HEK293 (cell line): Measurements from ENCODE around the gene VPS13C.

Experiments
- ZNF561 ChIP-seq: fragments of 450-650 bp; IDR thresholded peaks from 2 replicates; pipeline ENCODE4 v1.5.1; 2018; ENCODE audit warnings: missing biosample characterization, missing genetic modification characterization, borderline replicate concordance
- TF ChIP-seq, protein P1 (sequence below): fragments of 450-650 bp; formaldehyde crosslinking; IDR thresholded peaks from 2 replicates; pipeline ENCODE4 v1.5.1; 2016; ENCODE audit warnings: missing biosample characterization, missing genetic modification characterization

GRCh38 chr15:62054979-62055378 lies 5.3 kb downstream of the VPS13C start:
- TF ChIP-seq ZNF561 (tag by site-specific recombination): no peak
- TF ChIP-seq, protein P1, sequence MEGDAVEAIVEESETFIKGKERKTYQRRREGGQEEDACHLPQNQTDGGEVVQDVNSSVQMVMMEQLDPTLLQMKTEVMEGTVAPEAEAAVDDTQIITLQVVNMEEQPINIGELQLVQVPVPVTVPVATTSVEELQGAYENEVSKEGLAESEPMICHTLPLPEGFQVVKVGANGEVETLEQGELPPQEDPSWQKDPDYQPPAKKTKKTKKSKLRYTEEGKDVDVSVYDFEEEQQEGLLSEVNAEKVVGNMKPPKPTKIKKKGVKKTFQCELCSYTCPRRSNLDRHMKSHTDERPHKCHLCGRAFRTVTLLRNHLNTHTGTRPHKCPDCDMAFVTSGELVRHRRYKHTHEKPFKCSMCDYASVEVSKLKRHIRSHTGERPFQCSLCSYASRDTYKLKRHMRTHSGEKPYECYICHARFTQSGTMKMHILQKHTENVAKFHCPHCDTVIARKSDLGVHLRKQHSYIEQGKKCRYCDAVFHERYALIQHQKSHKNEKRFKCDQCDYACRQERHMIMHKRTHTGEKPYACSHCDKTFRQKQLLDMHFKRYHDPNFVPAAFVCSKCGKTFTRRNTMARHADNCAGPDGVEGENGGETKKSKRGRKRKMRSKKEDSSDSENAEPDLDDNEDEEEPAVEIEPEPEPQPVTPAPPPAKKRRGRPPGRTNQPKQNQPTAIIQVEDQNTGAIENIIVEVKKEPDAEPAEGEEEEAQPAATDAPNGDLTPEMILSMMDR (tag by site-specific recombination): no peak
